Ishikawa (cell line): ENCODE results near the gene TNS1.

ENCODE experiments used
- CEBPB ChIP-seq: IDR thresholded peaks from 2 replicates; pipeline ENCODE4 v1.6.1; 2012
- CREB1 ChIP-seq: IDR thresholded peaks from 2 replicates; pipeline ENCODE4 v1.6.1; 2012; ENCODE audit warnings: low read depth
- EGR1 ChIP-seq: IDR thresholded peaks from 2 replicates; pipeline ENCODE4 v1.6.1; 2012
- EP300 ChIP-seq: IDR thresholded peaks from 2 replicates; pipeline ENCODE4 v1.6.1; 2012; ENCODE audit warnings: borderline replicate concordance
- FOXM1 ChIP-seq: IDR thresholded peaks from 2 replicates; pipeline ENCODE4 v1.6.1; 2012; ENCODE audit warnings: low read depth, borderline replicate concordance
- NFIC ChIP-seq: IDR thresholded peaks from 2 replicates; pipeline ENCODE4 v1.6.1; 2012
- RAD21 ChIP-seq: IDR thresholded peaks from 2 replicates; pipeline ENCODE4 v1.6.1; 2012; ENCODE audit warnings: low read depth
- TCF12 ChIP-seq: IDR thresholded peaks from 2 replicates; pipeline ENCODE4 v1.6.1; 2012; ENCODE audit warnings: low read depth
- TEAD4 ChIP-seq: IDR thresholded peaks from 2 replicates; pipeline ENCODE4 v1.6.1; 2012
- YY1 ChIP-seq: IDR thresholded peaks from 2 replicates; pipeline ENCODE4 v1.6.1; 2012; ENCODE audit warnings: low read depth
- ZBTB7A ChIP-seq: IDR thresholded peaks from 2 replicates; pipeline ENCODE4 v1.6.1; 2012; ENCODE audit warnings: low read depth
- TF ChIP-seq, protein P1 (sequence below): IDR thresholded peaks from 2 replicates; pipeline ENCODE4 v1.6.1; 2012; ENCODE audit warnings: low read depth, mild to moderate bottlenecking
- TF ChIP-seq, protein P2 (sequence below): IDR thresholded peaks from 2 replicates; pipeline ENCODE4 v1.6.1; 2012
- TF ChIP-seq, protein P3 (sequence below): IDR thresholded peaks from 2 replicates; pipeline ENCODE4 v1.6.1; 2012

DNA sequence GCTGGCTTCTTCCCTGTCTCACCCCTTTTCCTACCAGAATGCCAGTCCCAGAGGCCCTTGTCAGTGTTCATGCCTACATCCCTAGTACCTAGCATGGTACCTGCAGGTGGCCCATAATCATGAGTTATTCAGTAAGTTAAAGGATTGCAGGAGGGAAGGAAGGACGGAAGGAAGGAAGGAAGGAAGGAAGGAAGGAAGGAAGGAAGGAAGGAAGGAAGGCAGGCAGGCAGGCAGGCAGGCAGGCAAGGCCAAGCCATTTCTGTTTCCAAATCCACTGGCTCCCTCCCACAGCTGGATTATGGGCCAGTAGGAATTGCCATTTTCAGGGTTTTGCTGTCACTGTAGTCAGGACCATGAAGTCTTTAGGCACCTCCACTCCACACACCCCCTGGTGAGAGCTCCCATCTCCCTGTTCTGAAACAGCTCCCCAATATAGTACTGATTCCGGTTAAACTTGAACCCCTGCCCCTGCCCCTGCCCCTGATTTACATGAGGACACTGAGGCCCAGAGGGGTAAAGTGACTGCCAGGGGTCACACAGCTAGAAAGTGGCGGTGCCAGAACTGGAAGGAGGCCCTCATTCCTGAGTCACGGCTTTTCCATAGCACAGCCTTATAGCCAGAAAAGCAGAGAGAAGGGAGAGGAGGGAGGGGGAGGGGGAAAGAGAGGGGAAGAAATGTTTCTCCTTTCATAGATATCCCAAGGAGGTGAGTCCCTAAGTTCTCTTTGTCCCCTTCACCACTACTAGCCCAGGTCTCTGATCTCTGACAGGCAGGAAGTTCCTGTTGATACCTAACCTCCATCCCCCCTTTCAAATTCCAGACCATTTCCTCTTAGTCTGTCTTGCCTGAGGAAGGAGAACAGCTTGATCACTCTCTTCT lies 12.2 kb upstream of the TNS1 start:
- TF ChIP-seq, protein P1, sequence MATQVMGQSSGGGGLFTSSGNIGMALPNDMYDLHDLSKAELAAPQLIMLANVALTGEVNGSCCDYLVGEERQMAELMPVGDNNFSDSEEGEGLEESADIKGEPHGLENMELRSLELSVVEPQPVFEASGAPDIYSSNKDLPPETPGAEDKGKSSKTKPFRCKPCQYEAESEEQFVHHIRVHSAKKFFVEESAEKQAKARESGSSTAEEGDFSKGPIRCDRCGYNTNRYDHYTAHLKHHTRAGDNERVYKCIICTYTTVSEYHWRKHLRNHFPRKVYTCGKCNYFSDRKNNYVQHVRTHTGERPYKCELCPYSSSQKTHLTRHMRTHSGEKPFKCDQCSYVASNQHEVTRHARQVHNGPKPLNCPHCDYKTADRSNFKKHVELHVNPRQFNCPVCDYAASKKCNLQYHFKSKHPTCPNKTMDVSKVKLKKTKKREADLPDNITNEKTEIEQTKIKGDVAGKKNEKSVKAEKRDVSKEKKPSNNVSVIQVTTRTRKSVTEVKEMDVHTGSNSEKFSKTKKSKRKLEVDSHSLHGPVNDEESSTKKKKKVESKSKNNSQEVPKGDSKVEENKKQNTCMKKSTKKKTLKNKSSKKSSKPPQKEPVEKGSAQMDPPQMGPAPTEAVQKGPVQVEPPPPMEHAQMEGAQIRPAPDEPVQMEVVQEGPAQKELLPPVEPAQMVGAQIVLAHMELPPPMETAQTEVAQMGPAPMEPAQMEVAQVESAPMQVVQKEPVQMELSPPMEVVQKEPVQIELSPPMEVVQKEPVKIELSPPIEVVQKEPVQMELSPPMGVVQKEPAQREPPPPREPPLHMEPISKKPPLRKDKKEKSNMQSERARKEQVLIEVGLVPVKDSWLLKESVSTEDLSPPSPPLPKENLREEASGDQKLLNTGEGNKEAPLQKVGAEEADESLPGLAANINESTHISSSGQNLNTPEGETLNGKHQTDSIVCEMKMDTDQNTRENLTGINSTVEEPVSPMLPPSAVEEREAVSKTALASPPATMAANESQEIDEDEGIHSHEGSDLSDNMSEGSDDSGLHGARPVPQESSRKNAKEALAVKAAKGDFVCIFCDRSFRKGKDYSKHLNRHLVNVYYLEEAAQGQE: no peak
- TF ChIP-seq, protein P2, sequence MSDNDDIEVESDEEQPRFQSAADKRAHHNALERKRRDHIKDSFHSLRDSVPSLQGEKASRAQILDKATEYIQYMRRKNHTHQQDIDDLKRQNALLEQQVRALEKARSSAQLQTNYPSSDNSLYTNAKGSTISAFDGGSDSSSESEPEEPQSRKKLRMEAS: no peak
- TF ChIP-seq RAD21 (no peak), EP300 (no peak), NFIC (no peak), CEBPB (no peak), TEAD4 (no peak), FOXM1 (no peak), TCF12 (no peak), EGR1 (no peak), CREB1 (no peak), ZBTB7A (no peak), YY1 (no peak)
- TF ChIP-seq, protein P3, sequence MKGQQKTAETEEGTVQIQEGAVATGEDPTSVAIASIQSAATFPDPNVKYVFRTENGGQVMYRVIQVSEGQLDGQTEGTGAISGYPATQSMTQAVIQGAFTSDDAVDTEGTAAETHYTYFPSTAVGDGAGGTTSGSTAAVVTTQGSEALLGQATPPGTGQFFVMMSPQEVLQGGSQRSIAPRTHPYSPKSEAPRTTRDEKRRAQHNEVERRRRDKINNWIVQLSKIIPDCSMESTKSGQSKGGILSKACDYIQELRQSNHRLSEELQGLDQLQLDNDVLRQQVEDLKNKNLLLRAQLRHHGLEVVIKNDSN: no peak
